Eye (tissue), 1 donor: Measurements from ENCODE around the gene PSAP.

Source experiments
- DNase-seq: peaks from one replicate; pipeline ENCODE4 v3.0.0-alpha.2; 2015

Gene PSAP

DNA sequence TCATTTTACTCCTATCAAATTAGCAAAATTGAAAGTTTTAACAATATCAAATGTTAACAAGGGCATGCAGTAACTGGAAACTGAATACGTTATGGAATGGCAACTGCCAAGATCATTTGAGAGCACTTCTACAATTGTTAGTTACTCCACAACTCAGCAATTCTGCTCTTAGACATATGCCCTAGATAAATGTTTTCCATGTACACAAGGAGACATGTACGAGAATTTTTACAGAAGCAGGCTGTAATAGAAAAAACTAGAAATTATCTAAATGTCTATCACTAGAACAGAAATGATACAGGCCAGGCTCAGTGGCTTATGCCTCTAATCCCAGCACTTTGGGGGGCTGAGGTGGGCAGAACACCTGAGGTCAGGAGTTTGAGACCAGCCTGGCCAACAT is 7.0 kb downstream of the PSAP start:
- no peak for DNase-seq

GRCh38 chr10:71842856-71843686 is 8.0 kb downstream of the PSAP start:
- DNase-seq: no peak

DNA sequence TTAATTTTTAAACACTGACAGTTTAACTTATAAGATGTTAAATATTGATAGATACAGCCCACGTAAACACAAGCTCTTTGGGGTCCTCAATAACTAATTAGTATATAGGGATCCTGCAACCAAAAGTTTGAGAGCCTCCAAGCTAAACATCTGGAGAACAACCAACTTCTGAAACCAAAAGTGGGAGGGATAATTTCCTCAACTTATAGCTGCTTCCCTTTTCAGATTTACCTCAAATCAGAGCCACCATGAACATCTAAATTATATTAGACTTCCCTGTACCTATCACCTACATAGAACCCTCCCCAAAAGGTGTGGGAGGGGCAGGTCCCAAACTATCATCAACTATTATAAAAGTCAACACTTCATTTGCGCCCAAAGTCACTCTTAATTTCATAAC is 8.6 kb downstream of the PSAP start:
- DNase-seq: no peak

DNA sequence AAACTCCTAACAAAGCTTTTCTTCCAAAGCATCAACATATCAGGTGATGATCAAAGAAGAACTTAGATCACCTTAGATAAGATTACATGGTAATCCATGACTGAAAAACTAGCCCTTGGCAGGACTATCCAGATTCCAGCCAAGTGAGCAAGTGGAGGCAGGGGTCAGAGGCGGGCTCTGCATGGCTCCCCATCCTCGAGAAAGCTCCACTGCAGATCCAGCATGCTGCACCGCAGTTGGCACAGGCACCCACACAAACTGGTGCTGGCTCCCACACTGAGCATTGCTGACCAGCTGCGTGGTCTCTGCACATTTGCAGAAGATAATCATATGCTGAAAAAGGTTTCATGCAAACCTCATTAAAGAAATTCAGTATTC is 10.1 kb downstream of the PSAP start:
- DNase-seq: no peak

DNA sequence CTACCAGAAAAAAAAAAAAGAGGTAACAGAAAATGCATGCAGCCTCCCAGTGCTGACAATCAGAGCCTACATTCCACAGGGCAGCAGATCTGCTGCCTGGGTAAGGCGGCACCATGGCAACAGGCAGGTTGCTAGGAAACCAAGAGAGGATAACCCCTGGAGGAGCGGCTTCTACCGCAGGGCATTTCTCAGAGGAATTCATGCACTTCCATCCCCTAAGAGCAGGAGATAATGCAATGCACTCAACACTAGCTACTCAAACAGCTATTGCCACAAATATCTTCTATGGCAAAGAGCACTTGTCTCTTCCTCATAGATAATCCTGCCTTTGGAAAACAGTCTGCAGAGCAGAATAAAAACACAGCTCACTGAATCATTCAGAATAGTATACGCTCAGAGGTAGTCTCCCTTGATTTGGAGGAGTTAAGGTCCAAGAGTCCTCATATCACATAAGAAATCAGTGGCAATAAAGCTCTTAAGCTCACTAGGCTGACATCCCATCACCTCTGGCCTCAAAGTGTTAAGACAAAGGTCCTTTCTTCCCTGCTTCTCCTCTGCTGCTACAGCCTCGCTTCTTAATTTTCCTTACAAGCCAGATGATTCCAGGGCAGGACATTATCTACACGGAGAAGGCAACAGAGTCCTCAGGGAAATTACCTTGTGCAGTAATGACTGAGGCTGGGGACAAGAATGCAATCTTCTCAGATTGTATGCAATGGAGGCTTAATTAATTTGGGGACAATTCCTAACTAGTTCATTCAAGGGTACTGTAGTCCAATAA is 10.7 kb downstream of the PSAP start:
- DNase-seq: peak; percentile 98

- no peak for DNase-seq
Observed at GRCh38 chr10:71838264-71839211, 12.5 kb downstream of the PSAP start.

GRCh38 chr10:71837098-71837827 is 13.8 kb downstream of the PSAP start:
- DNase-seq: peak; percentile 75

GRCh38 chr10:71836596-71836974 is 14.5 kb downstream of the PSAP start:
- DNase-seq: no peak

GRCh38 chr10:71835671-71836595 is 15.1 kb downstream of the PSAP start:
- DNase-seq: peak; percentile 84

GRCh38 chr10:71834343-71834674 is 16.7 kb downstream of the PSAP start:
- no peak for DNase-seq

DNA sequence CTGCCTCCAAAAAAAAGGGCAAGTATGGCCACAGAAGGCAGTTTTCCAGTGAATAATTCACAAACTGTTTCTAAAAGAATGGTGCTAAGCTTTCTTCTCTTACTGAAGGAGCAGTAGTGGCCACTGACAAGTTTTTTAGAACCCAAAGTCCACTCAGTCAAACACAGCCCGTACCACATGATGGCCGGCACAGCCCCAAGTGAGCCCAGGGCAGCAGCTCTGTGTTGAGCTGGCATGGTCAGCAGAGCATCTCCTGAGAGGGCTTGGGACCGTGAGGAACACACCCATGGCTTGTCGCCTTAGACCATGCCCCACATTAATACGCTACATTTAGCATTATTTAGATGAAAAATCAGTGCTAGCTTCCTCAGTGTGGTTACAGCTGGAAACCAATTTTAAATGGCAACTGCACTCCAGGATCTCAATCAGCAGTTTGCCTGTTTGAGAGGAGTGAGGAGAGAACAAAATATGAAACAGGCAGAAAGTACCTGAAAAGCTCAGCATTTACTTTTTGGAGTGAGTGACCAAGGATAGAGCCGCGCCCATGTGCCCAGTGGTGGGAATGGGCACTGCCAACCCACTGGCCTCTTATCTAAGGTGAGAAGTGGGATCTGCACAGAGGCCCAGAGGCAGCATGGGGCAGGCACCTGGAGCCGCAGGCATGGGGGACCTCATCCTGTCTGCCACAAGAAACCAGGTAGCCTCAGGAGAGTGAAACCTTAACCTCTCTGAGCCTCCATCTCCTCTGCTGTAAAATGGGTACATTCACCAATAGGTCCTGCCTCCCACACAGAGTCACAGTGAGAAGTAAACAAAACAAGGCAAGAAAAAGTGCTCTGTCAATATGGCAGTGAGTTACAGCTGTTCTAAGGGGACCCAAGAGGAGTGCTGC is 17.4 kb downstream of the PSAP start:
- DNase-seq: no peak

DNA sequence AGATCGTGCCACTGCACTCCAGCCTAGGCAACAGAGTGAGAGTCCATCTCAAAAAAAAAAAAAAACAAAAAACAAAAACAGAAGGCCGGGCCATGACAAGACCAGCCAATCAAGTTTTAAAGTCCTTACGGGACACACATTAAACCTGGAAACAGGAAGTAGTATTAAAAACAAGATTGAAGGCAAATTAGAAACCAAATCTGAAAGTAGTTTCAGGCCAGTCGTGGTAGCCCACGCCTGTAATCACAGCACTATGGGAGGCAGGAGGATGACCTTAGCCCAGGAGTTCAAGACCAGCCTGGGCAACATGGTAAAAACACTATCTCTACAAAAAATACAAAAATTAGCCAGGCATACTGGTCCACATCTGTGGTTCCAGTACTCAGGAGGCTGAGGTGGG is 18.1 kb downstream of the PSAP start:
- DNase-seq: no peak

DNA sequence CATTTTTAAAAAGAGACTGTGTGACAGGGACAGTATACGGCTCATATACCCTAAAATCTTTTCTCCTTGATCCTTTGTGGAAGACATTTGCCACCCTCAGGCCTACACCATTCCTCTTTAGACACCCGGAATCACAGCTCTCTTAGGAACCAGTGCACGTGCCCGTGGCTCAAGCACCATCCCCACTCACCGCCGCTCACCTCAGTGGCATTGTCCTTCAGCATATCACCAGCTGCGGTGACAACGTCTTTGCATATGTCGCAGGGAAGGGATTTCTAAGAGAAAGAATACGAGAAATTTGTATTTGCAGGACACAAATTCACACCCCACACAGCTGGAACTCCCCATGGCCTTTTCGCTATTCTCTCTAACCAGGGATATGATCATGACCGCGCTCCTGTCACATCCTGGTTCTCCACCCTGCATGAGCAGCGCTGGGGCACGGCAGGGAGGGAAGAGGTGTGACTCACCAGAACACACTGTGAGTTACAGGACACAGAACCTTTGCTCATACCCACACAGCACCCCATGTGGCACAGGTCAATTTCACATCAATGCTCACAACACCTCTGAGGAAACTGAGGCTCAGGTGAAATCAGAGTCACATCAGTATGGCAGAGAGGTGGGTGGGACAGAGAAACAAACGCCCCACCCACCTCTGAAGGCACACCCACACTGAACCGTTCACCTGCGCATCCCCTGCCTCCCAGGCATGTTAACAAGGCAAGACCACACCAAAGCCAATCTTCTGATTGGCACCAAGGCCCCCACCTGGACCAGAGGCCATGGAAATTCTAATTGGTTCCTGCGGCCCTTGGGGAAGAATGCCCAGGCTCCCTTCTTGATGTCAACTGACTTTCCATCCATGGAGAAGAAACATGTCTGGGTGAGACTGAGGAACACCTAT is 19.2 kb downstream of the PSAP start:
- no peak for DNase-seq

GRCh38 chr10:71830726-71831125 is 20.3 kb downstream of the PSAP start:
- no peak for DNase-seq

- DNase-seq: no peak
Observed at GRCh38 chr10:71829896-71830295, 21.2 kb downstream of the PSAP start.

DNA sequence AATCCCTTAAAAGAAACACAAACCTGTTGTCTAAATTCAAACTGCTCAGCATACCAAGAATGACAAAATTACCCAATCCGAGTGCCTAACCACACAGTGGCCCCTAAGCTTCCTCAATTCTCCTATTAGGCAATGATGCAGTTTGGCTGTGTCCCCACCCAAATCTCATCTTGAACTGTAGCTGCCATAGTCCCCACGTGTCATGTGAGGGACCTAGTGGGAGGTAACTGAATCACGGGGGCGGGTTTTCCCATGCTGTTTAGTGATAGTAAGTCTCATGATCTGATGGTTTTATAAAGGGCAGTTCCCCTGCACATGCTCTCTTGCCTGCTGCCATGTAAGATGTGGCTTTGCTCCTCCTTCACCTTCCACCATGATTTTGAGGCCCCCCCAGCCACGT is 21.9 kb downstream of the PSAP start:
- no peak for DNase-seq

DNA sequence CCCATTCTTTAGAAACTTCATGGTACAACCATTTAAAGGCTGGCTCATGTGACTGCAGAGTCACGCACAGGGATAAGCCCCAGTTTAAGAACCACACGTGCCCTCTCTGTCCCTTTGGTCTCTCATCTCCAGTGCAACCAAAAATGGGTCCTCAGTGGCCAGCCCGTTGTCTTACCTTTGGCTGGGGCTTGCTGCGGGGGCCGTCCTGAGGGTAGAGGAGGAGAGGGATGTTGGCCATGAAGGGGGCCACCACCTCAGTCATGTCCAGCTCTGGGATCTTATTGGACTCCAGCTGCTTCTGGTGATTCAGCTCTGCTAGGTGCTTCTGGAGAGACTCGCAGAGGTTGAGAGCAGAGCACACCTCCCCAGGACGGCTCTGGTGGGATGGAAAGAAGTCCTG is 22.3 kb downstream of the PSAP start:
- no peak for DNase-seq

DNA sequence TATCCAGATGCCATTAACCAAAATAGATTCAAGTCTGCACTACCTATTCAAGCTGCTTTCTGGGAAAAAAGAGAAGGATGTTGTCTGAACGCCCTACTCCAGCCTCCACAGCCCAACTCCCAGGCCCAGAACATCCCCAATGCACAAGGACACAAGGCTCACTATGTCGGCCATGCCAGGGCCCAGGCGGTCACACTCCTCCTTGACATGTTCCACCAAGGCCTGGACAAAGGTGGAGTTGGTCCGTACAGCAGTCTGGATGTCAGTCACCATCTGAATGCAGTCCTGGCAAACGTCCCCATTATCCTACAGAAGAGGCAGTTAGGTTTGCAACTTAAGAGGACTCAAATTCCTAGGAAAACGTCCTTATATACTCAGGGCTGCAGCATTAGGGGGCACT is 23.2 kb downstream of the PSAP start:
- no peak for DNase-seq

- DNase-seq: no peak
Observed at GRCh38 chr10:71825217-71825616, 25.8 kb downstream of the PSAP start.
